Activated CD4-positive, alpha-beta T cell treated with anti-CD3 and anti-CD28 coated beads, Interleukin-2, Interleukin-6, amounts not matched to agents 100 ng/mL and 50 ng/mL, durations not matched to agents 16 hours and 8 hours (primary cell): Measurements from ENCODE around the gene PLEKHA4.

Experiments used
- DNase-seq: peaks from one replicate; pipeline ENCODE4 v3.0.0-alpha.2; 2020

The PLEKHA4 gene

DNA sequence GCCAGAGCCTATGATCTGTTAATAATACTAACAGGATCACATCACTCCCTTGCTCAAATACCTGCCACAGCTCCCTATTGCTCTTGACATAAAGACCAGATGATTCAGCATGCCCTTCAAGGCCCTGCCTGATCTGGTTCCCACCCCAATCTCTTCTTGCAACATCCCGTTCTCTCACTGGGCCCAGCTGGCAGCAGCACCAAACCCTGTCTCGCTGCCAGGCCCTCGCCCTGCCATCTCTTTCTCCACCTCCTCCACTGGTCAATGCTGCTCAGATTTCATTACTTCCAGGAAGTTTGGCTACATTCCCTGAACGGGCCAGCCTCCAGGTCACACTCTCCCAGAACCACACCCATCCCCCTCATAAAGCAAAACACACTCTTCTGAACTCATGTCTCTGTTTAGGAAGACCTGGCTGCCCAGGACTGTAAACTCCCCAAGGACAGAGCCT is 49.0 kb downstream of the PLEKHA4 start:
- no peak for DNase-seq

DNA sequence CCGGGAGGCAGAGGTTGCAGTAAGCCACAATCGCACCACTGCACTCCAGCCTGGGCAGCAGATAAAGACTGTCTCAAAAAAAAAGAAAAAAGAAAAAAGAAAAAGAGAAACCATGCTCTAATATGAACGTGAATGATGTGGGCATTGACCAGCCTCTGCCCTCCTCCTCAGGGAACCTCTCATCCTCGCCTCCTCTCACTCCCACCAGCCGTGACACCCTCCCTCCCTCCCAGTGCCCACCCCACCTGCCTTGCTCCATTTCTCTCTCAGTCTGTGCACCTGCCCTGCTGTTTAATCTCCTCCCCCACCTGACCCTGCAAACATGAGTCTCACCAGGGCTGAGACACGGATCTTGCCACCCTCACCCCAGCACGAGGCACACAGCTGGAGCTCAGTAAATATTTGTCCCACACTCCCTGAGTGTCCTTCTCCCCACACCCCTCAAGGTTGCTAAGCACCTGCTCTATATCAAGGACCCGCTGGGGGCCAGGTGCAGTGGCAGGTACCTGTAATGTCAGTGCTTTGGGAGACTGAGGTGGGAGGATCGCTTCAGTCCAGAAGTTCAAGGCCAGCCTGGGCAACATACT is 50.1 kb downstream of the PLEKHA4 start:
- DNase-seq = no peak

DNA sequence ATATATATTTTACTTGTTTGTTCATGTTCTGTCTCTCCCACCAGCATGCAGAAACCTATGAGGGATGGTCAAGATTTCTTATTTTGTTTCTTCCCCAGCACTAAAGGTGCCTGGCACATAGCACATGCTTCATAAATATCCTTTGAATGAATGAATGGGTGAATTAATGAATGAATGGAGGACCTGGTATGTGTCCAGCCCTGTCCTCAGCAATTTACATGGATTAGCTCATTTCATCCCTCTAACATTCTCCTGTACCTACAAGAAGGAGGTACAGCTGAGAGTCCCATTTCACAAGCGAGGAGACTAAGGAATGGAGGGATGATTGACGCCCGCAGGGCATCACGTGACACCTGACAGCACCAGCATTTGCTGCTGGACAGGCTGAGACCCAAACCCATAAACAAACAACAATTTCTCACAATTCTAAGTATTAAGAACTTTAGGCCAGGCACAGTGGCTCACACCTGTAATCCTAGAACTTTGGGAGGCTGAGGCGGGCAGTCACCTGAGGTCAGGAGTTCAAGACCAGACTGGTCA is 50.8 kb downstream of the PLEKHA4 start:
- DNase-seq = no peak

DNA sequence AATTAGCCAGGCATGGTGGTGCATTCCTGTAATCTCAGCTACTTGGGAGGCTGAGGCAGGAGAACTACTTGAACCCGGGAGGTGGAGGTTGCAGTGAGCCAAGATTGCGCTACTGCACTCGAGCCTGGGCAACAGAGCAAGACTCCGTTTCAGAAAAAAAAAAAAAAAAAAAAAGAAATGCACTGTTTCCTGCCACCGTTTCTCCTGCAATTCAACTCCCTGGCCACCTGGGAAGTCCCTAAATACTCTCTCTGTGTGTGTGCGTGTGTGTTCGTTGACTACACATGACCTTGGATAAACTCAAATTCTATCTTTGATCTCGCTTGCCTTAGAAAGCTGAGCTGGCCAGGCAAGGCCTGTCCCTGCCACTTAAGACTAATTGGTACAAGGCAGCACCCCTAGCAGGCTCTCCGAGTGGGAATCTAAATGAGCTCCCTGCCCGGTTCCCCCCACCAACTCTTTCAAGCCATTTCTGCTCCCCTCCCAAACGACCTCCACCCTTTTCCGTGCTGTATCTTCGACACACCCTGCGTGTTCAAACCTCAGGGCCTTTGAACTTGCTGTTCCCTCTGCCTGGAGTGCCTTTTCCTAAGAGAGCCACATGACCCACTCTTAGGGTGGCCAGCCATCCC is 52.4 kb downstream of the PLEKHA4 start:
- DNase-seq = peak; percentile 21

DNA sequence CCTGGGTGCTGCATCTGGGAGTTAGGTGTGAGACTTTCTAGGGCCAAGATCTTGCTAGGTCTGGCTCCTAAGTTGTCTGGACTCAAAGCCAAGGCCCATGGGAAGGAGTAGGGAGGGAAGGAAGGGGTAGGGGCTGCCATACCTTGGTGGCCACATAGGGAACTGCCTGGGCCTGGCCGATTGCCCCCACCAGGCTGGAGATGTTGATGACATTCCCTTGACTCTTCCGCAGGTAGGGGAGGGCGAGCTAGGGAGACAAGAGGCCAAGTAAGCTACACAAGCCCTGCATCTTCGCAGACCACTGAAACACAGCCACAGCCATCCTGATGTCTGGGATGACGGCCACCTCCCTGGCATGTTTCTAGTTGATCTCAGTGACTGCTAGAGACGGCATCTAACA is 53.5 kb downstream of the PLEKHA4 start:
- no peak for DNase-seq

DNA sequence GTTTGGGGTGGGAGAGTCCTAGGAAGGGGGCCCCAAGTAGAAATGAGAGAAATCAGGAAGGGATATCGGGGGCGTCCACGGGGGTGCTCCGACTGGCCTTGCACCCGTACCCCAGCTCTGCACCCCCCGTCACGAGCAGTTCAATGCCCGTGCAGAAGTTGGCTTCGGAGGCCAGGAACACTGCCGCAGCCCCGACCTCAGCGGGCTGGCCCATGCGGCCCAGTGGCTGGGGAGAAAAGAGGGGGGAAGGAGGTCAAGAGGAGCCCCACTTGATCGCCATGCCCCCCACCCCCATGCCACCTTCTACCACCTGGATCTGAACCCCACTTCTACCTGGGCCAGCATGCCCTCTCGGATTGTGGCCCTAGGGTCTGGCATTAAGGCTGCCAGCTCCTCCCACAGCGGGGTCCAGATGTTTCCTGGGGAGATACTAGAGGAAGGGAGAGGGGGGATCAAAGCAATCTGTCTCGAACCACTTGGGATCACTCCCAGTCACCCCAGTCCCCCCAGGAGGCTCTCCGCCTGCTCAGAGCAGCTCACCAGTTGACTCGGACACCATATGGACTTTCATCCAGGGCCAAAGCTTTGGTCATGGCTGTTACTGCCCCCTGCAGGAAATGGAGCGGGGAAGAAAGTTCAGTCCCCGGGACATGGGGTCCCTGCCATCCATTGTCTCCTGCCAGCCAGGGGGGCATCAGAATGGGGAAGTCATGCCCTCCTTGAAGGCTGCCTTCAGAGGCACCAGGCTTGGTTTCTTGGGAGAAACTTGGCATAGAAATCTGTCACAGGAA is 55.1 kb downstream of the PLEKHA4 start:
- DNase-seq = no peak

DNA sequence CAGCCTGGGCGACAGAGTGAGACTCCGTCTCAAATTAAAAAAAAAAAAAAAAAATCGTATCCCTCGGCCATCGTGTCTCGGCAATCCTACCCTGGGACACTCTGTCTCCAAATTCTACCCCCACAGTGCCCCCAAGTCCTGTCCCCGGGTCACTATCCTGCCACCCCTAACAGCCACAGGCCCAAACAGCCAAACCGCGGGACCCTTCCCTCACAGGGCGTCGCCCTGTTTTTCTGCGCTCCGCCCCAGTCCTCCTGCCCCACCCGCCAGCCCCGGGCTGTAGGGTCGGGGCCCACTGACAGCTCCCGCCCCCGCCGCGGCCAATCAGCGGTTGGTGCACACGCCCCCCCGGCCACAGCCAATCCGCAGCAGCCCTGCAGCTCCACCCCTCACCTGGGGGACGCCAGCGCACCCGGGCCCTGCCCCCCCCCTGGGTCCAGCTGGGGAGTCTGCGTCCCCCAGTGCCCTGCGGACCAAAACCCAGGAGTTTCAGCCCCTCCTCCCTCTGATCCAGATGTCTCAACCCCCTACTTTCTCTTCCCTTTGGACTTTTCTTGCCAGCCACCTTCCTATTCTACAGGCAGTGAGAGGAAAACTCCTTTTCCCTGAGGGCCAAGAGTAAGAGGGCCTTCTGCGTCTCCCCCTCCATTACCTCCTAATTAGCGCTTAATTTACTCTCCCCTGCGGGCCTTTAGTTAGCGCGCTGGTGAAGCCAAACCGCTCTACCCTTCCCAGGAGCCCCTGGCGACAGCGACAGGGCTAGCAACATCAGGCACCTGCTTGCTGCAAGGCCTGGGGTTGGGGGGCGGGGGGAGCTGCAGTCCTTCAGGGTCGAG is 56.1 kb downstream of the PLEKHA4 start:
- DNase-seq = peak; percentile 78

DNA sequence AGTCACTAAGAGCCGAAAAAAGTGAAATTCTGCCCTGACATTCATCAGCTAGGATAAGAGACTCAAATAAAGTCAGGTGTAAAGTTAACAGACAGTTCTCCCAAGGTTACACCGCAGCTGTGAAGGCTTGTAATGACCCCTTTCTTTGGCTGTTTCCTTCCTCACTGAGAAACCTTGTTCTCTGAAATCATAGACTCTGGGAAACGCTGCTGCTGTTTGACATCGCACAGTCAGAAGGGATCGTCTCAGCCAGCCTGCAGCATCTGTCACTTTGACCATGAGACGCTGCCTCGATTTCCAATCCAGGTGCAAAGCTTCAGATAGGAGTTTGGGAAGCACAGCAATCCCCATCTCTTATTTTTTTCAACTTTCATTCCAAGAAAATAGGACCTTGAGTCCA is 58.3 kb downstream of the PLEKHA4 start:
- DNase-seq = peak; percentile 19

DNA sequence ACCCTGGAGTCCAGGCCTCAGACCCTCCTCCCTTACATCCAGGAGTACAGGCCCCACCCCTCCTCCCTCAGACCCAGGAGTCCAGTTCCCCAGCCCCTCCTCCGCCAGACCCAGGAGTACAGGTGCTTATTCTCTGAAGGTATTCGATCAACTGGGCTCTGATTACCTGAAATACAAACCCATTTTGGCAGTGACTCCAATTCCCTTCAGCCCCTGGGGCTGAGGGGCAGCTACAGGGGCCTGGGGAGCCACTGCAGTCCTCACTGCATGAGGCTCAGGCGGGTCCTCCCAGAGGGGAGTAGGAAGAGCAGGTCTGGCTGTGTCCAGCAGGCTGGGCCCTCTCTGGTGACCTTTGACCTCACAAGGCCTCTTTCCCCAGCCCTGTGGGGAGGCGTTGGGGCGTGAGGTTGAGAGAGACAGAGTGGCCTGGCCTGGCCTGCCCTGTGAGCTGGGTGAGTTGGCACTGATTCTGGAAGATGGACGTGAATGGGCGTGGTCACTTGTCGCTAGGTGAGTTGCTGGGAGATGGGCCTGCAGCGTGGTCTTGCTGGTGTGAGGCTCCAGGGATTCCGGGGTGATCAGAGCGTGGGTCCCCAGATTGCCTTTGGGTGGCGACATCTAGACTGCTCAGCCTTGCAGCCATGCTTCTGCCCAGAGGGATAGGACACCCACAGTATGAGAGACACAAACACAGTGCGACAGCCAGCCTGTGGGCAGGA is 60.7 kb downstream of the PLEKHA4 start:
- DNase-seq = no peak

DNA sequence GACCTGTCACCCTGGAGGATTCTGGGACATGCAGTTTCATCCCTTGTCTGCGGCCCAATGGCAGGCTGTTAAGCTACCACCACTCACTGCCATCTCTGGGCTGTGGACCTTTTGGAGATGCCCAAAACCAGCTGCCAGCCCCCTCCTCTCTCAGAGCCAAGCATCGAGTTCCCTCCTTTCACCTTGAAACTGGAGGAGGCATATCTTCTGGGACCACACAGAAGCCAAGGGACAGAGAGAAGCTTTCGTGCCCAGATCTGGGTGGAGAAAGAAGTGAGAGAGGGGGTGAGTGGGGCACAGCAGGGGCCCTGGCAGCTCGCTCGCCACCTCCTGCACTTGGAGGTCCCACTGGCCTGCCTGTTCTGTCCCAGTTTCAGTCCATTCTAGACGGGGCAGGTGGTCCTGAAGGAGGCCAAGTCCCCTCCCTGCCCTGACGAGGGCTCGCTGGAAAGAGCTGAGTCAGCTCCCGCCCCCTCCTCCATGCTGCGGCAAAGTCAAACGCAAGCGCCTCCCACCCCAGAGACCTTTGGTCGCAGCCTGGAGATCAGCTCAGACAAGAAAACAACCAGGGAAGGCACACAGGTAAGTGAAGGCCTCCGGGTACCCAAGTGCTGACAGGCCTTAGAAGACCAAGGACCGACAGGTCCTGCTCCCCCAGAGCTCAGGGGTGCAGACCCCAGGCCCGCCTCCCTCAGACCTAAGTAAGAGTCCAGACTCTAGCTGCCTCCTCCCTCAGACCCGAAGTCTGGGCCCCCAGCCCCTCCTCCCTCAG is 61.4 kb downstream of the PLEKHA4 start:
- DNase-seq = no peak

DNA sequence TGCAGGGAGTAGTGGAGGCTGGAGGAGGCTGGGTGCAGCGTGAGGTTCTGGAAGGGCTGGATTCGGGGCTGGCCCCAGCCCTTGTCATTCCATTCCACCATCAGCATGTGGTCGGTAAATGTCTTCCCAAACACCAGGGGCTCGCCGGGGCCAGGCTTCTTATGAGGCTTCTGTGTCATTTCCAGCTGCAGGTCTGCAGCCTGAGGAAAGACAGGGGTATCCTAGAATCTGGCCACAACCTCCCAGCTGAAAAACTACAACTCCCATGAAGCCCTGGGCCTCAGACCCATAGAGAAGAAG is 61.9 kb downstream of the PLEKHA4 start:
- peak; percentile 74 for DNase-seq

DNA sequence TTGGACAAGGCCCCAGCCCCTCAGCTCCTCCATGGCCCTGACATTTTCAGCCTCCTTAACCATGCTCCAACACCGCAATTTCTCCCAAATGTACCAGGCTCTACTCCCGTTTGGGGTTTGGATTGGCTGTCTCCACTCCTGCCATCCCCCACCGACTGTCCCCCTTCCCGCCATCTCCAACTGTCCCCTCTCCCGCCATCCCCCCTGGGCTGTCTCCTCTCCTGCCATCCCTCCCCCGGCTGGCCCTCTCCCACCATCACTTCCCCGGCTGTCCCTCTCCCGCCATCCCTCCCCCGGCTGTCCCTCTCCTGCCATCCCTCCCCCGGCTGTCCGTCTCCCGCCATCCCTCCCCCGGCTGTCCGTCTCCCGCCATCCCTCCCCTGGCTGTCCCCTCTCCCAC is 63.0 kb downstream of the PLEKHA4 start:
- no peak for DNase-seq

DNA sequence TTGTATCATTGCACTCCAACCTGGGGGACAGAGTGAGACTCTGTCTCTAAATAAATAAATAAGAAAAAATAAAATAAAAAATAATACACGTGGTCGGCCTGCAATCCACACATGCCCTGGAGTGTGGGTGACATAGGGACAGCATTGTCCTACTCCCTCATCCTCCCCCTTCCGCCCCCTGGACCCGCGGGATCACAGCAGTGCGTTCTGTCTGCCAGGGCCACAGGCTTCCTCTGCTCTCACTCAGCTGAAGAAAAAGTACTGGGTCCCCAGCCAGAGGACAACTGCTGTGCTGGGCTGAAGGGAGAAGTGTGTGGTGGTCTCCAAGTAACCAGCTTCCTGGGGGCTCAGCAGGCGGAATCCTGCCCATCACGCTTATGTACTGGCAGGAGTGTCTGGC is 63.9 kb downstream of the PLEKHA4 start:
- DNase-seq = no peak

DNA sequence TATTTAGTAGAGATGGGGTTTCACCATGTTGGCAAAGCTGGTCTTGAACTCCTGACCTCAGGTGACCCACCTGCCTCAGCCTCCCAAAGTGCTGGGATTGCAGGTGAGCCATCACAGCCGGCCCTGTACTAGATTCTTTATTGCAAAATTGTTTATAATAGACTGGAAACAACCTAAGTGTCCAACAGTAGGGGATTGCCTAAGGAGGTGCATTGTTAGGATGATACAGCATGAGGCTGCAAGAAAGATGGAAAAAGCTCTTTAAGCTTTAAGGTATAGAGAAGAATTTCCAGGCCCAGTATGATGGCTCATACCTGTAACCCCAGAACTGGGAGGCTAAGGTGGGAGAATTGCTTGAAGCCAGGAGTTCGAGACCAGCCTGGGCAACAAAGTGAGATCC is 65.8 kb downstream of the PLEKHA4 start:
- no peak for DNase-seq

DNA sequence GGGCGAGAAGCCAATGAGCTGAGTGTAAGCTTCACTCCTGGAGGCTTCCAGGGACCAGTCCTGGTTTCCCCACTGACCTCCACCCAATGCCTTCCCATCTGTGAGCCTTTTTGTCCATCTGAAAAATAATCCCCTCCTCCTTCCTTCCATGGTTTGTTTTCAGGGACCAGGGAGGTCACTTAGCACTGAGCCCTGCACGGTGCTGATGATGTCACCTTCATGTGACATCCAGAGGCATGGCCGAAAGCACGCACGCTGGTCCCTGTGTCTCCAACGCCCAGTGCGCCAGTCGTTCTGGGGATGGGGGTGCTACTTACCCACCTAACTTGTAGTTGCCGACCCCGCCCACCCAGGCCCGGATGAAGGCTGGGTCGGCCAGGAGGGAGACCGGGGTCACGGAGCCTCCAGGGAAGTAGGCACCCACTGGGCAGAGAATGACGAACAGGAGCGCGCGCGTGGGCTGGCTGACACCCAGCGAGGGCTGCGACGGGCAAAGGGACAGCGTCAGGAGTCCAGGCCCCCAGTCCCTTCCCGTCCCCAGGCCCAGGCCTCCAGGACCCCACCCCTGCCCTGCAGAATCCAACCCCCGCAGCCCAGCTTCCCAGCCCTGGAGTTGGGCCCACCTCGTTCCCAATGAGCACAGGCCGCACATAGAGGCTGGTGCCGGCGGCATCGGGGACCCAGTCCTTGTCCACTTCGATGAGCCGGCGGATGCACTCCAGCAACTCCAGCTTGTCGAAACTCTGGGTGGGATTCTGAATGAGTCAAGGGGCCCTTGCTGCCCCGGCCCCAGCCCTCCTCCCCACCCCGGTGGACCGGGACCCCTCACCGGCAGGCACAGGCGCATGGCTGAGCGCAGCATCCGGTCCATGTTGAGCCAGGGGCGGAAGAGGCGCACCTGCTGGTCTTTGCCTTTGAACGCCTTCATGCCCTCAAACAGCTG is 68.8 kb downstream of the PLEKHA4 start:
- DNase-seq = no peak

DNA sequence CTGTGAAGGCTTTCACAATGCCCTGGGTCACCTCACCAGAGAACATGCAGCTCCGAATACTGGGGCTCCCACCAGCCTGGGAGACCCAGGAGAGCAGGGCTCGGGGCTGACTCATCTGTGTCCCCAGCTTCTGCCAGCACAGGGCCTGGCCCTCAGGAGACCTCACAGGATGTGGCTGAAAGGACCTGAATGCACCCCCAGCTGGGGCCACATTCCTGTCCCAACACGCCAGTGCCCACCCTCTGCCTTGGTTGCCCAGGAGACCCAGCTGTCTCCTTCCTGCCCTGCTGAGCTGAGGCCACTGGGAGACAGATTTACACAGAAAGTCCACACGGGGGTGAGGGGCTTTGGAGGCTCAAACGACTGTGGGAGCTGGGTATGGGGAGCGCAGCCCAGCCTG is 69.5 kb downstream of the PLEKHA4 start:
- no peak for DNase-seq

DNA sequence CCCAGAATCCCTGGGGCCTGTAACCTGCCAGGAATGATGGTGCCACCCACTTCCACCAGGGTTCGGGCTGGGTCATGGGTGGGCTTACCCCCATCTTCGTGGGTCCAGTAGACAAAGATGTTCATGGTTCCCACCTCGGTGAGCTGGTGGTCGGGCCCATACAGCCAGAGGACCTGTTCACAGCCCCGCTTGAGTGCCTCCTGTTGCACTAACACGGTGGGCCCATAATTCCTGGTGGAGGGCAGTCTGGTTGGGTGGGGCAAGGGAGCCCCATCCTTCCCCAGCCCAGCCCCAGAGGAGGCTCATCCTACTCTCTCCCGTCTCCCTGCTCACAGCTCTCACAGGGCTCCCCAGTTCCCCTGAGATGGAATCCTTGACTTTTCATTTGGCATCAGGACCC is 71.3 kb downstream of the PLEKHA4 start:
- DNase-seq = no peak

DNA sequence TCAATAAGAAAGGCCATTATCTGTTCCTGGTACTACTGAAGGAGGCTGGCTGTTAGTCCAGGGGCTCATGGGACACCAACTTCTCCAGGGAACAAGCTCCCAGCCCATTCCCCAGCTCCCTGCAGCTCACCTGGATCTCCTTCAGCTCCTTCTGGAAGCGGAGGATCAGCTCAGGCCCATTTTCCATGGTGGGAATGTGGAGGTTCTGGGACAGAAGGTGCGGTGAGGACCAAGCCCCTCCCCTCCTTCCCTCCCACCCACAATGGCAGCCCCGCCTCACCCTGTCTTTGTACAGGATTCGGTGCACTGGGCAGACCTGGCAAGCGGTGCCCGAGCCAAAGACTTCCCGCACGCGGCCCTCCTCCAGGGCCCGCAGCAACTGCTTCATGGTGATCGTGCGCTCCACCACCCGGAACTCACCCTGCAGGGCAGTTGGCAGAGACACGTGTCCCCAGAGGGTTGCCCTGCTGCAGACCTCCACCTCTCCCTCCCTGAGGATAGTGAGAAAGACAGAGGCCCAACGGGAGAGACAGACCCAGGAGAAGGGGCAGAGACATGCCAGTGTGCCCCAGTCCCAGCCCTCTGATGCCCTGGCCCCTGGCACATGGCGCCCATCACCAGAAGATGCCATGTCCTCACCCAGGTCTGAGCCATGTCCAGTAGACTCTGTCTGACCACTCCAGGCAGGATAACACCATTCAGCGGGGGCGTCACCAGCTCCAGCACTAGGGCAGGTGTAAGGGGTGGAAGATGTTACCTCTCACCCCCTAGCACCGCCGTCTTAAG is 71.9 kb downstream of the PLEKHA4 start:
- no peak for DNase-seq

DNA sequence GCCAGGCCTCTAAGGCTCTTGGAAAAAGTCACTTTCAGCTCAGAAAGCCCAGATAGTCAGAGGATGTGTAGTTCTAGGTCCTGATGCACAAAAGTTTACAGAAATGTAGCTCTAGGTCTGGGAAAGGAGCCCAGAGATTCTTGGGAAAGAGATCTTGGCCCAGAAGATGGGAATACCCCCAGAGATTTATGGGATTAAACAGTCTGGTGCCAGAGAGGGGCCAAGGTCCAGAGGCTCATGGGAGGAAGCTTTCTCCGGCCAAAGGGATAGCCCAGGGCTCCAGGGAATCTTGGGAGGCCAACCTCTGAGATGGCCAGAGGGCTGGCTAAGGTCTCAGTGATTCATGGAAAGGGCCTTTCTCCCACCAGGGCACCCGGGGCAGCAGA is 72.7 kb downstream of the PLEKHA4 start:
- no peak for DNase-seq
